ENCODE results near the gene USP24.

Gene USP24

GRCh38 chr1:55052221-55053142 lies 162.7 kb downstream of the USP24 start:
- DNase-seq (ENCODE audit: low spot score) = no peak

GRCh38 chr1:55051621-55052020 lies 163.5 kb downstream of the USP24 start:
- DNase-seq (ENCODE audit: low spot score) = no peak

DNA sequence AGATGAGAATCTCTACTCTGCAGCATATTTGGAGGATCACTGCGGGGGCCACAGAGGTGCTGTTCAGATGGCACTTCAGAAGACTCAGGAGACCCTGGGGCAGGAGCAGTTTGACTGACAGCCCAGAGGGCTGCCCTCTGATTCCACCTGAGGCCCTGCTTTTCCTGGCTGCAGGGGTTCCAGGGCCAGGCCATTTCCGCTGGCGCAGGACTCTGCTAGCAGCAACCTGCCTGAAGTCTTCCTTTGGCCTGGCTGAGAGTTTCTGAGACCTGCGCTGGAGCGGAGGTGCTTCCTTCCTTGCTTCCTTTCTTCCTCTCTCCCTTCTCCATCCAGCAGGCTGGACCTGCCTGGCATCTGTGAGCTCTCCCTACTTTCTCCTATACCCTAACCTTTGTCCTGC lies 164.0 kb downstream of the USP24 start:
- no peak for DNase-seq (ENCODE audit: low spot score)

- DNase-seq (ENCODE audit: low spot score) = no peak
Measured at GRCh38 chr1:55050283-55050682, 164.9 kb downstream of the USP24 start.

DNA sequence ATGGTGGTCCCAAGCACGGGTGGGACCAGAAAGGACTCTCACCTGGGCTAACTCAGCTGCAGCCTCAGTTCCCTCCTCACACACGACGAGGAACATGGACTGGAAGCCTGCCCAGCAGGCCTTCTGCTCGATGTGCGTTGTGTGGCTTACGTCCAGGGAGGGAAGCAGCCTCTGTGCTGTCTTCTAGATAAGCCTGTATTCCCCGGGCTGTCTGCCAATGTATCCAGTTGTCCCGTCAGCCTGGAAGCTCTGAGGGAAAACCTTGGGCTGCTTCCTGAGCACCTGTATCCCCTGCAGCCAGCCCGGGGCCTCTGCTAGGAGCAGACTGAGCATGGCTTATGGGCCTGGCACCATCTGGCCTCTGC lies 165.3 kb downstream of the USP24 start:
- DNase-seq (ENCODE audit: low spot score) = no peak

DNA sequence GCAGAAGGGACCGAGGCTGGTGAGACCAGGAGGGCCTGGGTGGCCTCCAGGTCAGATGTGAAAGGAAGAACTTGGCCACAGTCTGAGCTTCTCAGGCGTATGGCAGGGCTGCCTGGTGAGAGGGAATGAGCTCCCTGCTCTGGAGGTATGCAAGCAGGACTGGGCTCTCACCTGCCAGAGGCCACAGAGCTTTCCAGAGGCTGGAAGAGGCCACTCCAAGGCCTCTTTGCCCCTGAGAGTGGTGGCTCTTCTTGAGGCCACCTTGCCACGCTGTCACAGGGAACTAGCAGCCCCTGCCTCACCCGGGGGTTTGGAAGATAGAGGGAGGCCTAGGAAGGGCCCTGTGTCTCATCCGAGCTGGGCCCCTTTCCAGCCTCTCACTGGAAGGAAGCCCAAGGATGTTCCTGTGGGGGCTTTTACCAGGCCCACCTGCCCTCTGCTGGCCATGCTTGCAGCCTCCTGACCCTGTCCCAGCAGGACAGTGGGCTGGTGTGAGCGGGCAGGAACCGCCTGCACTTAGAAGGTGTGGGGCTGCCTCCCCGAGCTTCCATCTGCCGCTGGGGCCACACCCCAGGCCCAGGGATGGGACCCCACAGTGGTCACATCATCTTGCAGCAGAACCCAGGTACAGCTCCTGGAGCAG lies 165.8 kb downstream of the USP24 start:
- DNase-seq (ENCODE audit: low spot score) = no peak

DNA sequence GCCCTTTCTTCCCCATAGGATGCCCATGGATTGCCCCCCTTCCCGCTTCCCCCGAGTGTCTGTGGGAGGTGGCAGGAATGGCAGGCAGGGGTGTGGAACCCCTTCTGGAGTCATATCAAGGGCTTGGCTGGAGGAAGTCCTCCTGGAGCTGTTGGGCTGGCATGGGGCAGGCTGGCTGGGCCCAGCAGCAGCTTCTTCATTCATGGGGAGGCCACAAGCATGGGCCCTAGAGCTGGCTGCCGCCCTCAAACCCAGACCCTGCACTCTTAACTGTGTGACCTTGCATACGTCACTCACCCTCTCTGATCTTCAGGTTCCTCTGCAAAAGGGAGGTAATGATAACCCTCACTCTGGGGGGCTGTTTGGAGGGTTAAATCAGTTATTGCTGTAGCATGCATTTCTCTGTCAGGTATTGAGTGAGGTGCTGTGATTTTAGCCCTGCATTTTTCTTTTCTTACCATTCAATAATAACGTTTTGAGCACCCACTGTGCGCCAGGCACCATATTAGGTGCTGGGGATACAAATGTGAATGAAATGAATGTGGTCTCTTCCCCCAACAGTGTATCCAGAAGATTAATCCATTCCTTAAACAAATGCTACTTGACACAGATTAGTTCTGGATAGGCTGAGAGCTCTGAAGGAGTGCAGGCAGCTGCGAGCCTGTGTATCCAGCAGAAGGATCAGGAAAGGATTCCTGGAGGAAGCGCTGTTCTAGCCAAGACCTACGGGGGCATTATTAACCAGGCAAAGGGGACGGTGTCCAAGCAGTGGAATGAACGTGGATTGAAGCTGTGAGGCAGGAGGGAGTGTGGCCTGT lies 166.5 kb downstream of the USP24 start:
- DNase-seq (ENCODE audit: low spot score) = no peak

- no peak for DNase-seq (ENCODE audit: low spot score)
Measured at GRCh38 chr1:55047611-55048010, 167.6 kb downstream of the USP24 start.

DNA sequence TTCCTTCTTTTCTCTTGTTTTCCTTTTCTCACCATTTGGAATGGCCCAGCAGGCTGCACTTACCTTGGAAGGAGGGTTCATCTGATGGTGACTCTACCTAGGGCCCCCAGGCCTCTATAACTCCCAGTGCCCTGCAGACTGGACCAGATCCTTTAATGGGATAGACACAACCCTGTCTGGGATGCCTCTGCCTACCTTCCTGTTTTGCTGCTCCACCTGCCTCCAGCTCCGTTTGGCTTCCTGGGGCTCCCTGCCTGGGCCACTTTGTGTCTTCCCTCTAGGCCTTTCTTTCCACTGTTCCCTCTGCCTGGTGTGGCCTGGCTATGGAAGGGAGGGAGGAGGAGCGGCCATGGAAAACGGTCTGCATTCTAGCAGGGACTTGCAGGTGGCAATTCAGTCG lies 168.3 kb downstream of the USP24 start:
- DNase-seq (ENCODE audit: low spot score) = no peak

DNA sequence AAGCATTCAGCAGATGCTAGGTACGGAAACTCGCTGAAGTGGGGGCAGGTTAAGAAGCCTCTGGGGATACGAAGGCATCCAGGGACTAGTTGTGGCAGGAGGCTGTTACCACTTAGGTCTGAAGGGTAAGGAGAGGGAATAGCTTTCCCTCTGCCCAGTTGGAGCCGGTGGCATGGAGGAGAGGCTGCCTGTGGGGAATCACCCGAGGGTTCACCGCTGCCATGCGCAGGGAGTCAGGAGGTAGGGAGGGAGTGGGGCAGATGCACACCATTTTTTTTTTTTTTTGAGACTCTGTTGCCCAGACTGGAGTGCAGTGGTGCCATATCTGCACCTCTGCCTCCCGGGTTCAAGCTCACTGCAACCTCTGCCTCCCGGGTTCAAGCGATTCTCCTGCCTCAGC lies 169.7 kb downstream of the USP24 start:
- DNase-seq (ENCODE audit: low spot score) = no peak

DNA sequence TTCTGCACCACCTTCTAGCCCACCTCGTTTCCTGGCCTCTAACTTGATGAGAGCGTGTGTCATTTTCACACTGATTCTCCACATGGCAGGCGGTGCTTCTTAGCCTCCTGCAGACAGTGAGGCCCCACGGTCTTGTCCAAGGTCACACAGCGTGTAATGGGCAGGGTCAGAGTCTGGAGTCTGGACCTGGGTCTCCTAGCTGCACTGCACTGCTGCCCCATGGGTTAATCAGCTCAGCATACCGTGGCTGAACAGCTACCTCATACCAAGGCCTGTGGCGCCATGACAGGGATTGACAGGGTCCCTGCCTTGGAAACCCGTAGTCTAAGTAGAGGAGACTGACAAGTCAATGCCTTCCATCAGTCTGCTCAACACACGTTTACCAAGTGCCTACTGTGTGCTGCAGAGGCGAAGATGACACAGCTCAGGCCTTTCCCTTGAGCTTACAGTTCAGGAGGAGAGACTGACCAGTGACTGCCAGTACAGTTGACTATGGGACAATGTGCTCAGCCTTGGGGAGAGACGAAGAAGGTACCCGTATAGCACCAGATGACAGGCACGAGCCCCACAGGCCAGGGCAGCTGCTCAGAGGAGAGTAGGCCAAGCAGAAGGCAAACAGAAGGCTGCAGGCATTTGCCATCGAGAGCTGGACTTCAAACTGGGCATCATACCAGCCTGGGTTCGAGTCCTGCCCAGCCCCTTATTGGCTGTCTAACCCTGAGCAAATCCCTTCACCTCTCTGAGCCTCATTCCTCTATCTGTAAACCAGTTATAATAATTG lies 170.4 kb downstream of the USP24 start:
- DNase-seq (ENCODE audit: low spot score) = no peak

GRCh38 chr1:55043726-55044125 lies 171.4 kb downstream of the USP24 start:
- no peak for DNase-seq (ENCODE audit: low spot score)

DNA sequence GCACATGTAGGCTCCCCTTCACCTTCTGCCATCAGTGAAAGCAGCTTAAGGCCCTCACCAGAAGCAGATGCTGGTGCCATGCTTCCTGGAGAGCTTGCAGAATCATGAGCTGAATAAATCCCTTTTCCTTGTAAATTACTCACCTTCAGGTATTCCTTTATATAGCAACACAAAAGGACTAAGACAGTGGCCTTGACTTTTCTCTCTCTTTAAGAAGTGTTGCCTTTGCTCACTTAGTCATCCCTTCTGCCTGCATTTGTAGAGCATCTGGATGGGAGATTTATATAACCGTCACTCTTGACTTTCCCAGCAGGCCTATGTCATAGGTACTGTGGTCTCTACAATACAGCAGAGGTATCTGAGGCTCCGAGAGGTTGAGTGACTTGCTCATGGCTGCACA lies 172.2 kb downstream of the USP24 start:
- DNase-seq (ENCODE audit: low spot score) = no peak

- DNase-seq (ENCODE audit: low spot score) = no peak
Measured at GRCh38 chr1:55041613-55042012, 173.6 kb downstream of the USP24 start.

DNA sequence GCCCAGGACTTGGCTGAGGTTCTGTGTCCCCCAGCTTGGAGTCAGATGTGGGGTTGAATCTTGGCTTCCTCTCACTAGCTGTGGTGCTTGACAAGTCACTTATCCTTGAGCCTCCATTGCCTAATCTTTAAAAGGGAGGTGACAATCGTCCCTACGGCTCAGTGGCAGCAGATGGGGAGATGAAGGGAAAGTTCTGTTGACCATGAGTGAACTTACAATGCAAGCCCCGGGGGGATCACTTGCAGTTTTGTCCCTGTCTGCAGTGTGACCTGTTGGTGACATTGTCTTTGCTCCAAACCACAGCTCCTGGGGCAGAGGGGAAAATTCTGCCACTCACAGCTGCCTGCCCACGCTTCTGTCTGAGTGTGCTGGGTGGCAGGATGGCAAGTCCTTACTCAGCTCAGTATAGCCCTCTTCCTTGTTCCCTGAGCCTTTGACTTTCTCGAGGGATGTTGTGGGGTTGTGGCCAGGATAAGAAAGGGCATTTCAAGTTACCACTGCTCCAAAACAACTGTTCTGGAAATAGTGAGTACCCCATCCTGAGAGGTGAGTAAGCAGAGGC lies 174.2 kb downstream of the USP24 start:
- DNase-seq (ENCODE audit: low spot score) = no peak

- DNase-seq (ENCODE audit: low spot score) = no peak
Measured at GRCh38 chr1:55040083-55040932, 174.9 kb downstream of the USP24 start.

DNA sequence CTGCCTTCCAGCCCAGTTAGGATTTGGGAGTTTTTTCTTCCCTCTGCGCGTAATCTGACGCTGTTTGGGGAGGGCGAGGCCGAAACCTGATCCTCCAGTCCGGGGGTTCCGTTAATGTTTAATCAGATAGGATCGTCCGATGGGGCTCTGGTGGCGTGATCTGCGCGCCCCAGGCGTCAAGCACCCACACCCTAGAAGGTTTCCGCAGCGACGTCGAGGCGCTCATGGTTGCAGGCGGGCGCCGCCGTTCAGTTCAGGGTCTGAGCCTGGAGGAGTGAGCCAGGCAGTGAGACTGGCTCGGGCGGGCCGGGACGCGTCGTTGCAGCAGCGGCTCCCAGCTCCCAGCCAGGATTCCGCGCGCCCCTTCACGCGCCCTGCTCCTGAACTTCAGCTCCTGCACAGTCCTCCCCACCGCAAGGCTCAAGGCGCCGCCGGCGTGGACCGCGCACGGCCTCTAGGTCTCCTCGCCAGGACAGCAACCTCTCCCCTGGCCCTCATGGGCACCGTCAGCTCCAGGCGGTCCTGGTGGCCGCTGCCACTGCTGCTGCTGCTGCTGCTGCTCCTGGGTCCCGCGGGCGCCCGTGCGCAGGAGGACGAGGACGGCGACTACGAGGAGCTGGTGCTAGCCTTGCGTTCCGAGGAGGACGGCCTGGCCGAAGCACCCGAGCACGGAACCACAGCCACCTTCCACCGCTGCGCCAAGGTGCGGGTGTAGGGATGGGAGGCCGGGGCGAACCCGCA lies 175.7 kb downstream of the USP24 start, which contains the start of gene PCSK9:
Gene PCSK9 (plus strand): TSS at position 207 of the 741 bp plus-strand sequence. CDS start 290 bp downstream, at position 497.
- DNase-seq (ENCODE audit: low spot score) = no peak

DNA sequence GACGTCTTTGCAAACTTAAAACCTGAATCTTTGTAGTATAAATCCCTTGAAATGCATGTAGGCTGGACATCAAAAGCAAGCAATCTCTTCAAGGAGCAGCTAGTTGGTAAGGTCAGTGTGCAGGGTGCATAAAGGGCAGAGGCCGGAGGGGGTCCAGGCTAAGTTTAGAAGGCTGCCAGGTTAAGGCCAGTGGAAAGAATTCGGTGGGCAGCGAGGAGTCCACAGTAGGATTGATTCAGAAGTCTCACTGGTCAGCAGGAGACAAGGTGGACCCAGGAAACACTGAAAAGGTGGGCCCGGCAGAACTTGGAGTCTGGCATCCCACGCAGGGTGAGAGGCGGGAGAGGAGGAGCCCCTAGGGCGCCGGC lies 176.2 kb downstream of the USP24 start:
- DNase-seq (ENCODE audit: low spot score) = no peak

GRCh38 chr1:55038552-55038838 lies 176.7 kb downstream of the USP24 start:
- no peak for DNase-seq (ENCODE audit: low spot score)

Data from COLO829 (cell line).